GM19467 (cell line): ENCODE measurements around the gene XYLT1.
"Not testable (repeated sequence)": the region's sequence is repeated elsewhere in the genome, so short reads cannot be mapped to it uniquely, and the experiment has no call there.

ENCODE experiments used
- ATAC-seq: cut with Tn5 transposase; IDR thresholded peaks from one replicate; pipeline ENCODE4 v1.9.1; 2021; ENCODE audit warnings: mild to moderate bottlenecking, moderate library complexity; ENCODE audit not compliant: unreplicated experiment

Gene XYLT1

GRCh38 chr16:17493012-17493411, 22.3 kb upstream of the XYLT1 start:
- no peak for ATAC-seq

GRCh38 chr16:17491140-17491662, 20.4 kb upstream of the XYLT1 start:
- no peak for ATAC-seq

GRCh38 chr16:17488506-17488905, 17.7 kb upstream of the XYLT1 start:
- ATAC-seq, result no peak

GRCh38 chr16:17483351-17483750, 12.6 kb upstream of the XYLT1 start:
- no peak for ATAC-seq

GRCh38 chr16:17482341-17482740, 11.6 kb upstream of the XYLT1 start:
- ATAC-seq, result not testable (repeated sequence)

GRCh38 chr16:17481736-17482135, 11.0 kb upstream of the XYLT1 start:
- no peak for ATAC-seq

- not testable (repeated sequence) for ATAC-seq
Observed at GRCh38 chr16:17477260-17477545, 6.4 kb upstream of the XYLT1 start.

- no peak for ATAC-seq
Observed at GRCh38 chr16:17476414-17477259, 5.9 kb upstream of the XYLT1 start.

- no peak for ATAC-seq
Observed at GRCh38 chr16:17475104-17475503, 4.3 kb upstream of the XYLT1 start.

GRCh38 chr16:17474572-17474971, 3.8 kb upstream of the XYLT1 start:
- no peak for ATAC-seq

GRCh38 chr16:17474037-17474436, 3.3 kb upstream of the XYLT1 start:
- ATAC-seq, result no peak

- ATAC-seq, result no peak
Observed at GRCh38 chr16:17471719-17472461, 1.1 kb upstream of the XYLT1 start.

GRCh38 chr16:17470182-17470907, 415 bp downstream of the XYLT1 start:
- no peak for ATAC-seq

- ATAC-seq, result no peak
Observed at GRCh38 chr16:17469741-17470181, 999 bp downstream of the XYLT1 start.

- no peak for ATAC-seq
Observed at GRCh38 chr16:17469011-17469740, 1.6 kb downstream of the XYLT1 start.

GRCh38 chr16:17468611-17469010, 2.1 kb downstream of the XYLT1 start:
- no peak for ATAC-seq

GRCh38 chr16:17467923-17468540, 2.7 kb downstream of the XYLT1 start:
- no peak for ATAC-seq

- ATAC-seq, result no peak
Observed at GRCh38 chr16:17466876-17467275, 3.9 kb downstream of the XYLT1 start.

- no peak for ATAC-seq
Observed at GRCh38 chr16:17465460-17465859, 5.3 kb downstream of the XYLT1 start.

- ATAC-seq, result no peak
Observed at GRCh38 chr16:17463335-17463734, 7.4 kb downstream of the XYLT1 start.
